Ishikawa (cell line): Measurements from ENCODE around the gene CACNA2D3.

Experiments used
- CEBPB ChIP-seq: IDR thresholded peaks from 2 replicates; pipeline ENCODE4 v1.6.1; 2012
- CREB1 ChIP-seq: IDR thresholded peaks from 2 replicates; pipeline ENCODE4 v1.6.1; 2012; ENCODE audit warnings: low read depth
- EGR1 ChIP-seq: IDR thresholded peaks from 2 replicates; pipeline ENCODE4 v1.6.1; 2012
- EP300 ChIP-seq: IDR thresholded peaks from 2 replicates; pipeline ENCODE4 v1.6.1; 2012; ENCODE audit warnings: borderline replicate concordance
- FOXM1 ChIP-seq: IDR thresholded peaks from 2 replicates; pipeline ENCODE4 v1.6.1; 2012; ENCODE audit warnings: low read depth, borderline replicate concordance
- MAX ChIP-seq: IDR thresholded peaks from 2 replicates; pipeline ENCODE4 v1.6.1; 2012
- NFIC ChIP-seq: IDR thresholded peaks from 2 replicates; pipeline ENCODE4 v1.6.1; 2012
- RAD21 ChIP-seq: IDR thresholded peaks from 2 replicates; pipeline ENCODE4 v1.6.1; 2012; ENCODE audit warnings: low read depth
- REST ChIP-seq: IDR thresholded peaks from 2 replicates; pipeline ENCODE4 v1.6.1; 2012; ENCODE audit warnings: low read depth, mild to moderate bottlenecking
- TAF1 ChIP-seq: IDR thresholded peaks from 2 replicates; pipeline ENCODE4 v1.6.1; 2012; ENCODE audit warnings: low read depth, mild to moderate bottlenecking
- TCF12 ChIP-seq: IDR thresholded peaks from 2 replicates; pipeline ENCODE4 v1.6.1; 2012; ENCODE audit warnings: low read depth
- TEAD4 ChIP-seq: IDR thresholded peaks from 2 replicates; pipeline ENCODE4 v1.6.1; 2012
- YY1 ChIP-seq: IDR thresholded peaks from 2 replicates; pipeline ENCODE4 v1.6.1; 2012; ENCODE audit warnings: low read depth
- ZBTB7A ChIP-seq: IDR thresholded peaks from 2 replicates; pipeline ENCODE4 v1.6.1; 2012; ENCODE audit warnings: low read depth
- TF ChIP-seq, protein P1 (sequence below): IDR thresholded peaks from 2 replicates; pipeline ENCODE4 v1.6.1; 2012

The CACNA2D3 gene

GRCh38 chr3:54262946-54263345 lies 140.6 kb downstream of the CACNA2D3 start:
- no peak for TF ChIP-seq MAX
- no peak for TF ChIP-seq CREB1
- no peak for TF ChIP-seq TCF12
- TF ChIP-seq RAD21: no peak
- TF ChIP-seq REST: no peak
- no peak for TF ChIP-seq EP300
- TF ChIP-seq NFIC: no peak
- TF ChIP-seq YY1: no peak
- no peak for TF ChIP-seq EGR1
- TF ChIP-seq, protein P1, sequence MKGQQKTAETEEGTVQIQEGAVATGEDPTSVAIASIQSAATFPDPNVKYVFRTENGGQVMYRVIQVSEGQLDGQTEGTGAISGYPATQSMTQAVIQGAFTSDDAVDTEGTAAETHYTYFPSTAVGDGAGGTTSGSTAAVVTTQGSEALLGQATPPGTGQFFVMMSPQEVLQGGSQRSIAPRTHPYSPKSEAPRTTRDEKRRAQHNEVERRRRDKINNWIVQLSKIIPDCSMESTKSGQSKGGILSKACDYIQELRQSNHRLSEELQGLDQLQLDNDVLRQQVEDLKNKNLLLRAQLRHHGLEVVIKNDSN: no peak
- no peak for TF ChIP-seq TEAD4
- TF ChIP-seq ZBTB7A: no peak
- TF ChIP-seq FOXM1: no peak
- TF ChIP-seq CEBPB: no peak
- no peak for TF ChIP-seq TAF1

- no peak for TF ChIP-seq TAF1
- TF ChIP-seq, protein P1: no peak
- TF ChIP-seq TEAD4: no peak
- TF ChIP-seq NFIC: no peak
- TF ChIP-seq REST: no peak
- TF ChIP-seq CEBPB: no peak
- TF ChIP-seq FOXM1: no peak
Measured at GRCh38 chr3:54264050-54264449, 141.7 kb downstream of the CACNA2D3 start.

DNA sequence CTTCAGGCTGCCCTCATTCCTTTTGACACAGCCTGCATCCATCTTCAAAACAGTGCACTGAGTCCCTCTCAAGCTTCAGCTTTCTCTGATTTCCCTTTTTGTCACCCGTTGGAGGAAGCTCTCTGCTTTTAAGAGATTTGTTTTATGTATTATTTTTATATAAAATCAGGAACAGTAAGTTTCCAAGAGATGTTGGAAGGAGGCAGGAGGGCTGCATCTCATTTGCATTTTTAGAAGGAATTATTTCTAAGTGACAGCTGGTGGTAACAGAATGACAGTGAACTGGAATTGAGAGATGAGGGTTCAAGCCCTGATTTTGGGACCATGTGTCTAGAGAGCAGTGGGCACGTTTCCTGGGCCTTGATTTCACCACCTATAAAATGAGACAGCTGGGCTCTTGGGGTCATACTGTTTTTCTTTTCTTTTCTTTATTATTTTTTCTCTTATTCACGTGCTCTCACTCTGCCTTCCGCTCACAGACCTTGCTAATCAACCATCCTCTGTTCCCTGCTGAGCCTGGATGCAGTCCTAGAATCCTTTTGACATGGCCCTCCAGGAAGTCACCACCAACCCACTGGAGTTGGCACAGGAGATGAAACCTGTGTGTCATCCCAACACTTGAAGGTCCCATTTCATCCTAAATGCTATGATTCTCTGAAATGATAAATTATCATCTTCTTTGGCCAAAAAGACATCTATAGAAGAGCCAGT lies 148.6 kb downstream of the CACNA2D3 start:
- TF ChIP-seq EP300: no peak
- no peak for TF ChIP-seq TCF12
- TF ChIP-seq NFIC: no peak
- TF ChIP-seq, protein P1: no peak
- no peak for TF ChIP-seq MAX
- no peak for TF ChIP-seq CREB1
- no peak for TF ChIP-seq TAF1
- no peak for TF ChIP-seq TEAD4
- no peak for TF ChIP-seq CEBPB
- TF ChIP-seq ZBTB7A: no peak
- no peak for TF ChIP-seq EGR1
- no peak for TF ChIP-seq FOXM1
- TF ChIP-seq REST: no peak
- no peak for TF ChIP-seq RAD21

DNA sequence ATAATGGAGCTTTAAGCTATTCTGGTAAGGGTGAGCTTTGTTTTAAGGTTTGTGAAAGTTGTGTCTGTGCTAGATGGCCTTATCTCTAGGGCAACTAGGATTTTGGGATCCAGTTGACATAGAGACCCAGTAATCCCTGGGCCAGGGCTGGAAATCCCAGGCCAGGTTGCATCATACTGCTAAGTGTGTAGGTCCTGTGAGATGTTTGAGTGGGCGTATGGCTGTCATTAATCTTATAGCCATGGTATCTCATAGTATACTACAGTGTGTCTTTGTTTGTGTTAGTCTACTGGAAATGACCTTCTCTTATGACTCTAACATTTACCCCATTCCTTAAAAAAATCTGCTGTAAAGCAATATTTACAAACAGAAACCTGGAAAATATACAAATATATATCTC lies 151.4 kb downstream of the CACNA2D3 start:
- no peak for TF ChIP-seq EGR1
